HG03103 (cell line): ENCODE data around the gene PLEKHA6.

Experiments used
- ATAC-seq: cut with Tn5 transposase; IDR thresholded peaks from one replicate; pipeline ENCODE4 v1.9.1; 2021; ENCODE audit warnings: low read depth; ENCODE audit not compliant: unreplicated experiment

The PLEKHA6 gene

DNA sequence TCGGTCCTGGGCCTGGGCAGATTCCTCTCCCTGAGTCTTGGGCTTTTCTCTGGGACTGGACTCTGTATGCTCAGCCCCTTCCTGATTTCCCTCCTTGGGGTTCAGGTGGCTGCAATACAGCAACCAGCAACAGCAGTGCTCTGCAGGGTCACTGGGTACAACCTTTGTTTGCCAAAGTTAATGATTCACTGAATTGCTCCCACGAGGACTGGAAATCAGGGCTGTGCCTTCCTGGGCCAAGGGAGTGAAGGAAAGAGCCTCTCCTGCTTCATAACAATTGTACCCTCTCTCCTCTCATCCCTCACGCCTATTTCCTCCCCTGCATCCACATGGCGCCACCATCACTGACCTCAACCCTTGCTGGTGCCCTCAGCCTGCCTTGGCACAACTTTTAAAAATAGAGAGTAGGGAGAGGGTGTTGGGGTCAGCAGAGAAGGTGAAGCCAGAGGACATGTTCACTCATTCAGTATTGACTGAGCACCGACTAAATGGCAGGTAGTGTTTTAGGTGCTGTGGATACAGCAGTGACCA, 93.2 kb downstream of the PLEKHA6 start:
- no peak for ATAC-seq

DNA sequence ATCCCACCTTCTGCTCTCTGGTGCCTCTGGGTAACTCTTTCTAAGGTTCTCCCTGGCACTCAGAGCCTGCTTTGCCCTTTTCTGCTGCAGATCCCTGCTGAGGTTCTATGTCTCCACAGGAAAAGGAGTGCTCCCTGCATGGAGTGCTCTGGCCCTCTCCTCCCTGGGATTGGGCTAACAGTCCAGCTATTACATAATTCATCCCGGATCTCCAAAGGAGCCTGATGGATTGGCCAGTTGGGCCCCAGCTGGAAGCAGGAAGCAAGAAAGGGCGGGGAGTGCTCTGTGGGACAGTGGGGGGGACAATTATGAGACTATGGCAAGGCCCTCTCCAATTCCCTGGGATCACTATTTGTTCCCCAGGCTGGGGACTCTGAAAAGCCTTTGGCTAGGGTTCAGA, 94.1 kb downstream of the PLEKHA6 start:
- ATAC-seq, result no peak

DNA sequence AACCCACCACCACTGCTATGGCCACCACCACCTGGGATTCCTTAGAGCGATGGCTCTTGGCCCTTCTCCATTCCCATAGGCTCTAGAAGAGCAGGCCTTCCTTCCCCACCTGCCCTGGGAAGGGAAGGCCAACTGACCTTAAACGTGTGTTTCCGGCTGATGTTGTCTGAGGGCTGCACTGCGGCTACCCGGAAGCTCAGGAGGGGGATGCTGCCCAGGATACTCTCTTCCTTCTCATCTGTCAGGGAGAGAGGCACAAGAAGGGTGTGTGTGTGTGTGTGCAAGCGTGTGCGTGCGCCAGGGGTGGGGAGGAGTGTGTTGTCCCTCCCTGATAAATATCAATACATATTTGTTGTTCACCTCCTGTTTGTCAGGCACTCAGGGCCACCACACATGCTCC, 94.9 kb downstream of the PLEKHA6 start:
- no peak for ATAC-seq

DNA sequence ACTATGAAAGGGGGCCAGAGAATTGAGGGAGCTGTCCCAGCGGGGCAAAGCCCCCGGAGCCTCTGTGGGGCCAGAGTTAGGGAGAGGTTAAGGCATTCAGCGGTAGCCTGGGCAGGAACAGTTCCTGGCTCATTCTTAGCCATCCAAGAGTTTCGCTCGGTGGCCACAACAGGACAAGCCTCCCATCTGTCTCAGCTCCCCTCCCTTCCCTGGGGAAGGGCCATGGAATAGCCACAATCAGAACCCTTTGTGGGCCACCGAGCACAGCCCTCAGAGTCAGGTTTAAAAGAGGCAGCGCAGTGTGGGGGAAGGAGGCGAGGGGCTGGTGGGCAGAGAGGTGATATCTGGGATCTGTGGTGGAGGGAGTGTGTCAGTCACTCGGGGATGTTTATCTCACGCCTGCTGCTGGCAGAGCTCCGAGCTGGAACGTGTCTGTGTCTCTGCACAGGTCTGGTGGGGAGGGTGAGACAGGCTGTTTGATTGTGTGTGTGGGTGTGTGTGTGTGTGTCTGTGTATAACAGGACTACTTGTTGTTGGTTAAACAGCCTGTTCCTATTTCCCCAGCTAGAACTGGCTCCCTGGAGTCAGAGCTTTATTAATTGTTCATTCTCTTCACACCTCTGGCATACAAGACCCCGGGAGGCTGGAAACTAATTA, 96.3 kb downstream of the PLEKHA6 start:
- no peak for ATAC-seq

DNA sequence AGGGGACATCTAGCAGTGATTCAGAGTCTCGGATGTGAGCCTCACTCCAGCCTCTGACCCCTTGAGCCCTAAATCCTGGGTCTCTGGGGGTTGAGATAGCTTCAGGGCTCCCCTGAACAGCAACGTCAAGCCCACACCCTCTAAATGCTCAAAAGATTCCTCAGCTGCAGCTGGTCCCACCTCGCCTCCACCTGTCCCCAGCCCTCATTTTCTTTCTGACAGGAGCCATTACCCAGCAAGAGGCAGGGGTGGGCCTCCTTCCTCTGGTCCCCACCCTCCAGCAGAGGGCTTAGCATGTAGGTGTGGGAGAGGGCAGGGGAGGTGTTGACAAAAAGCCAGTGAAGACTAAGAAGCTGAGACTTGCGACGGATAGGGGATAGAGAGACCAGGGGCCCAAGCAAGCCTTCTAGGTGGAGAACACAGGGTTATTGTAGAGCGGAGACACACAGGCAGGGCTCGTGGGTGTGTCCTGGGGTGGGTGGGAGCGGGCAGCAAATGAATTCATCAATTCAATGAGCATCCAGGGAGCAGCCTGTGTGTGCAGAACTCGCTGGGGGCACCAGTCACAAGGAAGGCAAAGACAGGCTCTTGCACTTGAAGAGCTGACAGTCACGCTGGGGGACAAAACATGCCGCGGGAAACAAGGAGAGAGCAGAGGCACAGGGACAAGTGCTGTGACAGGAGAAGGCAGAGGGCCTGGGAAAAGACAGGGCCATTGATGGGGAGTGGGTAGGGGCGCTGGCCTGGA, 97.0 kb downstream of the PLEKHA6 start:
- ATAC-seq, result no peak

DNA sequence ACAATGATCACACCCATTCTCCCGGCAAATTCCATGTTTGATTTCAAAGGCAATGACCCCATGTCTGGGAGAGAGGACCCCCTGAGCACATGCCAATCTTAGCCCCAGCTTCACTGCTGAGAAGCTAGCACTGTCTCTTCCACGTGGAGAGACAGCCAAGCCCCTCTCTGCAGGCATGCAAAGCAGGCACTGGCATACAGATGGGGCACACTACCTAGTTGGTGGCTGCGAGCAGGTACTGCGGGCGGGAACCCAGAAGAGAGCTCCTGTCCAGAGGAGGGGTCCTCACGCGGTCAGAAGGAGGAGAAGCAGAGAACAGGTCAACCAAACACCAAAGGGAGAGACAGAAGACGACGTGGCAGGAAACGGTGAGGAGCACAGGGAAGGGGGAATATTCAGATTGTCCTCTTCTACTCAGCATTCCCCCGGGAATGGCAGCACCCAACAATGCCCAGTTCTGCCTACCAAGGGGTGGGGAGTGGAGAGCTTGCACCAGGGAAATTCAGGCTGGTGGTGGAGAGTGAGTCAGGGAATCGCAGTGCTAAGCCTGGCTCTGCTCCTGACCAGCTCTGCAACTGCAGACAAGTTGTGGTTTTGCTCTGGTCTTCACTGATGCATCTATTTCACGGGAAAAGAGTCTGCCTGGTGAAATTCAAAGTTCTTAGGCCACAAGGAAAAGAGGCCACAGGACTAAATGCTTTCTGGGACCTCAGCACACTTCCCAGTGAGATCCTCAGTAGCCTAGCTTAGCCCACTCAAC, 97.8 kb downstream of the PLEKHA6 start:
- ATAC-seq, result no peak

DNA sequence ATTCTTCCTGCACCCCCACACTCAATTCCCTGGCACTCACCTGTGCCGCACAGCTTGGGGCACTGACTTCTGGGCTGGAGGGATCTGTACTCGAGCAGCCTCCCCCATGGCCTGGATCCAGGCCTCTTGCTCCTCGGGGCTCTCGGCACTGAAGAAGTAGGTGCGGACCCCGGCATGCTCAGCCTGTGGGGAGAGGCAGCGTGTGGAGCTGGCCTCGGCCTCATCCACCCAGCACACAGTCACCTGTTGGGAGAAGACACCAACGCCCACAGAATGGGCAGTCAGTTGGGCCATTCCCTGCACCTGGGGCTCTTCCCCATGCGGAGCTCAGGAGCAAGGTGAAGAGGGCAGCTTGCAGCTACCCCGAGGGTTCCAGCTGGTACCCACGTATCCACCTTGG, 98.5 kb downstream of the PLEKHA6 start:
- ATAC-seq, result no peak

DNA sequence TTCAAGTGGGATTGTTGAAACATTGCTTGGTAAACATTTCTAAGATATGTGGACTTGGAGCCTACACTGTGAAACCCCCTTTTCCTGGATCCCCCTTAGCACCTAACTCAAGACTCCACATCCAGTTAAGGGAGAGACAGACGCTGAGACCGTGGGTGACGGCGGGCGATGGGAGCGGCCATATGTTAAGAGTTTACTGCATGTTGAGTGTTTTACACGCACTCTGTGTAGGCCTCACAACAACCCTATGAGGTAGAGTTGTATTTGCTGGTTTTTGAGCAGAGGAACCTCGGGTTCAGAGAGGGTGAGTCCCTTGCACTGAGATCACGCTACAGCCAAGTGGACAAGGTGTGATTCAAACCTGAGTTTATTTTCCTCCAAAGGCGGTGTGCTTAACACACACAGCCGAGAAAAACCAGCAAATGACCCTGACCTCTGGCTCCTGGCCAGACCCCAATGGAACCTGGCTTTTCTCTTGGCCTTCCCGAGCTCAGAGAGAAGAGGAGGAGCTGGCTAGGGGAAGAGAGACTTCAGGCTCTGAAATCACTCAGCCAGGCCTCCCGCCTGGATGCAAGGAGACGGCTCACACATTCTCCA, 99.0 kb downstream of the PLEKHA6 start:
- ATAC-seq, result no peak

DNA sequence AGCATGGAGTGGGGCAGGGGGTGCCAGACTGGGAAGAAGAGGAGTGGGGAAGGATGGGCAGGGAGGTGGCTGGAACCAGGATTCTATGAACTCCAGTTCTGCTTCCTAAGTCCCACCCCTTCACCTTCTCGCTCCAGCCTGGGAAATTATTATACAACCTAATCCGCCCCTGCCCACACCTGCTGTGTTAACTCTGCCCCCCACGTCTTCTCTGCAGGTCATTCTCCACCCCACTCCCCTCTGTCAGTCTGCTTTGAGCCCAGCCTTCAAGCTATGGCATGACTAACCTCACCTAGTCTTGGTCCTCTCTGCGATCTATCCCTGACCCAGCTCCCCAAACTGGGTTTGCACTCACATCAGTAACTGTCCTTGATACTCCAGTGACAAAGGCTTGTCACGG, 99.9 kb downstream of the PLEKHA6 start:
- no peak for ATAC-seq

DNA sequence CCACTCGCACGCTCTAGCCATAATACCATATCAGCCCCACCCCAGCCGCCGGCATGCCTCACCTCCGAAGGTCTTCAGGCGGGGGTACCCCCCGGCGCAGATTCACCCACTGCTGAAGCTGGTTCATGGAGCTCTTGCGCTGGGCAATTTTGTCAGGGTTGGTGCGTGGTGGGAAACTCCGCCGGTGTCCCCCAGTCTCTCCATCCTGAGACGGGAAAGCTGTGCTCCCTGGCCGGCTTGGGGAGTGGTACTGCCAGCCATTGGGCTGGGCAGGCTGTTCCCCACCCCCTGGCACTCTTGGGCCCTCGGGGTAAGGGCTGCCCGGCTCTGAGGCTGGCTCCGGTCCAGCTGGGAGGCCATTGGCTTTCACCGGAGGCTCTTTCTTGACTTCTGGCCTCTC, 100.5 kb downstream of the PLEKHA6 start:
- no peak for ATAC-seq

DNA sequence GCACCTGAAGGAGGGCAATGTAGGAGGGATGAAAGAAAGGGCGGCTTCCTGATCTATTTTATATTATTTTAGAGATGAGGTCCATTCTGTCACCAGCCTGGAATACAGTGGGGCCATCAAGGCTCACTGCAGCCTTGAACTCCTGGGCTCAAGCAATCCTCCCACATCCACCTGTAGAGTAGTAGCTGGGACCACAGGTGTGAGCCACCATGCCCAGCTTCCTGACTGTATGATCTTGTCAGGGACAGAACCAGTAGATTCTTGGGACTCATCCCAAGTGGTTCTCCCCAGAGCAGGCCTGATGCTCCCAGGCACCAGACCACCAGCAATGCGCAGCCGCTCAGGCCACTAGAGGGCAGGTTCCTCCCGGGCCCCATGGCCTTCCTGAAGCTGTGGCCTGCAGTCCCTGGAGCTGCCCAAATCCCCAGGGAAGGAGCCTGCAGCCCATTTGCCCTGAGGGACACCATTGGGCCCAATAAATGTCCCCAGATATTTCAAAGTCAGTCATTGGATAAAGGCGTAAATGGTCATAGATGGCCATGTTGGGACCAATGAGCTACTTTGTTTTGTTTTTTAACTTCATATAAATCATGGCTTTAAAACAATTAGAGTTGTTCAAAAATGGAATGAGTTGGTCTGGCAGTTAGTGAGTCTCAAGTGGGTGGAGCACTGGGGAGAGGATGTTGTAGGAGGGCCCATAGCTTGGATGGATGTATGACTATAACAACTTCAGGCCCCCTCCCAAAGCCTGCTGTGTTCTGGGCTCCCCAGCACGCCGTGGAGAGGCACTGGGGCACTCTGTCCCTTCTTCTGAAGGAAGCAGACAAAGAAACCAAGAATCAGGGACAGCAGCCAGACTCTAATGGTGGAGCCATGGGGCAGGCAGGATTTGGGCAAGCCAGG, 101.3 kb downstream of the PLEKHA6 start:
- ATAC-seq, result no peak

DNA sequence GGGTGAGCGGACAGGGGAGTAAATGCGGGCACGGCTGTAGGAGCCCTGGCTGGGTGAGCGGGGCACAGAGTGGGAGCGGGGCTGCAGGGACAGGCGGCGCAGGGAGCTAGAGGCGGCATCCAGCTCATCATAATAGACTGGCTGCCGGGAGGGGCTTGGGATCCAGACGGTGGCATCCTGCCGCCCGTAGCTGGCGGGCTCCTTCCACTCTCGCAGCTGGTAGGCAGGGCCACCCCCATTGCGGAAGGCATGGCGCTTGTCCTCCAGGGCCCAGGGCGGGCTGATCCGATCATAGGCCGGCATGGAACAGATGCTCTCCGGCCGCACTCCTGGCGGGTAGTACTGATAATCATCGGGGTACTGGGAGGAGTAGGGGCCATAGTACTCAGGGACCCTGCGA, 102.3 kb downstream of the PLEKHA6 start:
- ATAC-seq, result no peak

DNA sequence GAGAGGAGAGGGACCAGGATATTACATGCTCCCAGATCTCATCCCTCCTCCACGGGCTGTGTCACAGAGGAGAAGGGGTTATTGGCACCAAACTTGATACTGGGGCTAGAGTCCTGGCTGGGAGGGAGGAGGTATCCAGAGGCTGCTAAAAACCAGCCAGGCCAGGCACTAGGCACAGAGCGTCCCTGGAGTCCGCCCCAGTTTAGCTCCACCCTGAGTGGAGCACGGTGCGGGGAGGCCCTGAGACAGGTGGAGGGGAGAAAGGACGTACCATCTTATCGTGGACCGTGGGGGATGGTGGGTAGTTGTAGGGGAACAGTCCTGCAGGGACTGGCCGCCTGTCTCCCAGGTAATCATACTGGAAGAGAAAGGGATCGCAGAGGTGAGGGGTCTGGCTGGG, 103.2 kb downstream of the PLEKHA6 start:
- no peak for ATAC-seq

DNA sequence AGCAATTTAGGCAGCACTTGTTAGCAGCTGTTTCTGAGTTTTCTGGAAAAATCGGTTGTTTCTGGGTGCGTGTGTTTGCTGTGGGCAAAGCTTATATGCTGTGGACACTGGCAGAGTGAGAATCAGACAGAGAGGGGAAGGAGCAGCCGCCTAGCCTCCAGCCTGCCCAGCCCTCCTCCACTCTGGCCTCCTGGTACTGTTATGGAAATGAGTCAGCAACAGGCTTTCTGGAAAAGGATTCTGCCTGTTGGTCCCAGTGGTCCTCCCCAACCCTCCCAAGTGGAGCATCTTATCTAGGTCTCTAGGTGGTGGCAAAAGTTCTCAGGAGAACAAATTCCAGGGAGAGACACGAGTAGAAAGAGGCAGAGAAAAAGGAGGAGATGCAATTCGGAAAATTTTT, 103.8 kb downstream of the PLEKHA6 start:
- ATAC-seq, result no peak

DNA sequence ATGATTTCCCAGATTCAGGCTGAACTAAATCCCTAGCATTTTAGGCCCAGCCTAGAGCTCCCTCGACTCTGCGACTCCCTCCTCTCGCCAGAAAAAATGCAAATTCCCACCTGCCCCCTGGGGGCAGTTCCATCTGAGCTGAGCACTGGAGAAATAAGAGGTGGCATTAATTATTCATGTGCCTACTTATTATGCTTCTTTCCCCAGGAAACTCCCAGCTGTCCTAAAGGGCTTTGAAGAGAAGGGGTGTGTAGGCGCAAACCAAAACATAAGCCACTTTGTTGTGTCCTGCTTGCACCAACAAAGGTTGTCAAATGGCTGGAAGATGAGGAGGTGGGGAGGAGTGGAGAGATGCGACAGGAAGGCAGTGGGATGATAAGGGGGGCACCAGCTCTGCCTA, 104.5 kb downstream of the PLEKHA6 start:
- no peak for ATAC-seq

DNA sequence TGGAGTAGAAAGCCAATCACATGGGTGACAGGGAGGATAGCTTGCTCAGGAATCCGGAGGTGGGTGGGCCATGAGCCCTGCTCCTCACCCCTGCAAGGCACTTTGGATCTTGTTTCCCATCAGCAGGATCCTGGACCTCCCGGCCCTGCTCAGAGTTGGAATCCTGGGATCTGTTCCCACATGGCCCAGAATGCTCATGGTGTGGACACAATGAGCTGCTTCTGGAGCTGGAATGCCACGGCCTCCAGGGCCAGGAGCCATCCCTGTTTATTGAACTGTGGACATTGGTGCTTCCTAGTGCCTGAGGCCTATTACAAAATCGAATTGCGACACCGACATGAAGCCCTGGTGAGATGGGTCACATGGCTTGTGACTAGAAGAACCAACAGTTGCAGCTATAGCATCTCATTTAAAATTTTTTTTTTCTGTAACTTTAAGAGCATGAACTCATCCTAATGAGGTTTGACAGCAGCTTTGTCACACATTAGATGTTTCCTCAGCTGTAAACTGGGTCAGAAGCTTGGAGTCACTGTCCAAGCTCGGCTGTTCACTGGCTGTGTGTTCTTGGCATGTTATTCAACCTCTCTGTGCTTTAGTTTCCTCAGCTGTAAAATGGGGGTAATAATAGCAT, 105.6 kb downstream of the PLEKHA6 start:
- no peak for ATAC-seq

DNA sequence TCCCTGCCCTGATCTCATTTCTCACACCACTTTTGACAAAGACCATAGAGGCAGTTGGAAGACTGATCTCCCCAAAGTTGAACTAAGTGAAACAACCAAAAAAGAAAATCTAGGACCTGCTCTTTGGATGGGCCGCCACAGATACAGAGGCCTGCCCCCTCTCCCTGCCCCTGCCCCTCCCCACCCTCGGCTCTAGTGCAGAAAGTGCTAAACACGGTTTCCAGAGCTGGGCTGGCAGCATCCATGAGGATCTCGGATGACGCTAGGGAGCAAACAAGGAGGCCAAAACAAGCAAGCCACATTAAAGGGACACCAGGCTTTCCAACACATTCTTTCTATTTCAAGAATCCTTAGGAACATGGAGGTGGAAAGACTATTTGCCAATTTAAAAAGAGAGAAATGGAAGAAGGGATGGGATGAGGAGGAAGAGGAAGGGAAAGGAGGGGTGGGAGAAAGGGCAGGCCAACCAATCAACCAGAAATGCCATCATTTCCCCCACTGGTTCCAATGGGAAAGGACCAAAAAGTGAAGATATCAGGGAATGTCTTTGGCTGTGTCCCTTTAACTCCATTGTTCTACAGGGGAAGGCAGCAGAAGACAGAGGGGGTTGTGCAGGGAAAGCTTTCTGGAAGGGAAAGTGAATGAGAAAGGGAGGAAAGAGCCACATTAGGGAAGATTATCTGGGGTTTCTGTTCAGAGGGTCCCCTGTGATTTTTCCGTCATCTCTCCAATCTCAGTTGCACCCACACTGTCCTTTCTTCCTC, 107.6 kb downstream of the PLEKHA6 start:
- ATAC-seq, result no peak

DNA sequence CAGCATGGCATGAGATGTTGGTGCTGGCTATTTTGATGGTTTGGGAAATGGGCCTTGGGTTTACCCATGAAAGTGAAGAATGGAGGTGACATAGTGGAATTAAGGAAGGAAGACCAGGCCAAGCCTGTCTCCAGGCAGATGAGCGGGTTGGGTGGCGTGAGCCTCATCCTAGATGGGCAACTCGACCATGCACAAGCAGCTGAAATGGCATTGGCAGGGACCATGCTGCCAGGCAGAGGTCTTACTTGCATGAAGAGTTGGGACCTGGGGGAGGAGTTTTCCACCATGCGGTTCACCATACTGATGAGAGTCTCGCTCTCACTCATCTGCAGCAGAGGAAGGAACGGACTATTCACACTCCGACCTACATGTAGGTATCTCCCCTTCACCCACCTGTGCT, 108.4 kb downstream of the PLEKHA6 start:
- ATAC-seq, result no peak
